Prostate gland (tissue), 2 donors: ENCODE results near the gene NUDCD3. TPM values are rescaled to one million over a fixed set of nuclear protein-coding genes. Genes with fewer than 3 reads are reported as not detected.

Experiments used
- DNase-seq: peaks from one replicate; pipeline ENCODE4 v3.0.0-alpha.2; 2019; ENCODE audit warnings: low spot score
- H3K27ac ChIP-seq, 2 donors: fragments of 200-600 bp; sonication (generic); 2 replicates each; pipeline ENCODE4 v1.5.1; 2017 to 2019
- H3K27me3 ChIP-seq: fragments of 200-600 bp; sonication (generic); replicated peaks from 2 replicates; pipeline ENCODE4 v1.5.1; 2019; ENCODE audit not compliant: insufficient read depth
- H3K36me3 ChIP-seq, 2 donors: fragments of 200-600 bp; sonication (generic); 1 replicate in 1 of 2; 2 replicates in 1 of 2; pipeline versions ENCODE4 v1.5.1 to v1.8.1; 2017 to 2019
- H3K4me1 ChIP-seq: fragments of 200-600 bp; sonication (generic); replicated peaks from 2 replicates; pipeline ENCODE4 v1.5.1; 2019
- H3K4me3 ChIP-seq, 2 donors: fragments of 200-600 bp; sonication (generic); 2 replicates each; pipeline ENCODE4 v1.5.1; 2017 to 2019
- H3K9me3 ChIP-seq: fragments of 200-600 bp; sonication (generic); 2 replicates; pipeline ENCODE4 v1.5.1; 2017
- CTCF ChIP-seq, 4 experiments: fragments of 200-600 bp in 2 of 4; fragments of 450-650 bp in 2 of 4; sonication (generic) in 2 of 4; IDR thresholded peaks; 1 replicate in 3 of 4; 2 replicates in 1 of 4; pipeline ENCODE4 v1.5.1; 2016 to 2019; ENCODE audit warnings: antibody characterized with exemption in 4 of 4, mild to moderate bottlenecking in 2 of 4, moderate library complexity in 2 of 4
- POLR2A ChIP-seq: fragments of 450-650 bp; IDR thresholded peaks from one replicate; pipeline ENCODE4 v1.6.1; 2016; ENCODE audit warnings: antibody characterized with exemption, mild to moderate bottlenecking
- POLR2AphosphoS5 ChIP-seq: sonication (generic); formaldehyde crosslinking; IDR thresholded peaks from one replicate; pipeline ENCODE4 v1.6.1; 2017; ENCODE audit warnings: antibody characterized with exemption
- WGBS: methylation state at CpG from one replicate; pipeline ENCODE4 v1.1.5; 2018; 5-methylcytosine and 5-hydroxymethylcytosine counted together
- intact Hi-C: fragments of 100-400 bp; cut with DNase I; formaldehyde crosslinking; loops from one replicate; pipeline ENCODE4 v1.14.2; 2022
- total RNA-seq, 2 donors: library from RNA; depleted of rRNA; stranded (reverse); fragments of >200 nt; gene quantifications; one replicate each; pipeline ENCODE4 v1.1.0, GENCODE V29; 2016

Gene NUDCD3
- total RNA-seq, 2 donors from 2014 or later: 55.2 to 55.9 TPM

GRCh38 chr7:44517175-44517574 lies 26.7 kb upstream of the NUDCD3 start:
- TF ChIP-seq POLR2AphosphoS5 (no peak), CTCF (IDR thresholded peaks at IDR 0.05) (no peak), POLR2A (no peak)
- Histone ChIP-seq H3K36me3 (no peaks in the 10 kb centered on the region), H3K4me1 (no peaks in the 10 kb centered on the region), H3K27me3 (no peaks in the 10 kb centered on the region), H3K9me3 (no peaks in the 10 kb centered on the region), H3K4me3 (no peak overlapping the region), H3K27ac (no peak overlapping the region)
- 80% methylated on average over 8 of the region's 8 CpGs for WGBS
- no peak for DNase-seq
- intact Hi-C loops: no loop called here

- 73% methylated on average over 10 of the region's 10 CpGs for WGBS
- Histone ChIP-seq H3K36me3 (no peaks in the 10 kb centered on the region), H3K4me3 (no peak overlapping the region), H3K27me3 (no peaks in the 10 kb centered on the region), H3K9me3 (no peaks in the 10 kb centered on the region), H3K27ac (no peak overlapping the region), H3K4me1 (no peaks in the 10 kb centered on the region)
- intact Hi-C loops: no loop called here
- DNase-seq: no peak
- no peak for TF ChIP-seq POLR2AphosphoS5
- no peak for TF ChIP-seq POLR2A
- no peak for TF ChIP-seq CTCF (IDR thresholded peaks at IDR 0.05)
These were observed 25.3 kb upstream of the NUDCD3 start for GRCh38 chr7:44515590-44516268.

- Histone ChIP-seq H3K27ac (no peak overlapping the region), H3K9me3 (no peaks in the 10 kb centered on the region), H3K4me3 (no peak overlapping the region), H3K27me3 (no peaks in the 10 kb centered on the region), H3K36me3 (no peaks in the 10 kb centered on the region), H3K4me1 (no peaks in the 10 kb centered on the region)
- intact Hi-C loops: no loop called here
- DNase-seq: no peak
- TF ChIP-seq POLR2A: no peak
- no peak for TF ChIP-seq POLR2AphosphoS5
- TF ChIP-seq CTCF (IDR thresholded peaks at IDR 0.05): no peak
- WGBS: 91% methylated on average over 7 of the region's 7 CpGs
These were observed 22.3 kb upstream of the NUDCD3 start for GRCh38 chr7:44512736-44513135.

GRCh38 chr7:44511863-44512468 lies 21.5 kb upstream of the NUDCD3 start:
- TF ChIP-seq POLR2A (no peak), POLR2AphosphoS5 (no peak), CTCF (IDR thresholded peaks at IDR 0.05) (no peak)
- Histone ChIP-seq H3K9me3 (no peaks in the 10 kb centered on the region), H3K36me3 (no peaks in the 10 kb centered on the region), H3K4me1 (no peaks in the 10 kb centered on the region), H3K27me3 (no peaks in the 10 kb centered on the region), H3K4me3 (no peak overlapping the region), H3K27ac (no peak overlapping the region)
- no peak for DNase-seq
- intact Hi-C loops: no loop called here
- 55% methylated on average over 4 of the region's 4 CpGs for WGBS

GRCh38 chr7:44511236-44511635 lies 20.8 kb upstream of the NUDCD3 start:
- H3K27me3 ChIP-seq: no peaks in the 10 kb centered on the region
- TF ChIP-seq CTCF (IDR thresholded peaks at IDR 0.05) (no peak), POLR2A (no peak), POLR2AphosphoS5 (no peak)
- WGBS: 83% methylated on average over 1 of the region's 1 CpG
- no peaks in the 10 kb centered on the region for H3K36me3 ChIP-seq
- H3K27ac ChIP-seq: no peak overlapping the region
- no peaks in the 10 kb centered on the region for H3K4me1 ChIP-seq
- no peak overlapping the region for H3K4me3 ChIP-seq
- no peak for DNase-seq
- no peaks in the 10 kb centered on the region for H3K9me3 ChIP-seq
- intact Hi-C loops: no loop called here
